ENCODE measurements around the gene RAB40C.

The RAB40C gene

DNA sequence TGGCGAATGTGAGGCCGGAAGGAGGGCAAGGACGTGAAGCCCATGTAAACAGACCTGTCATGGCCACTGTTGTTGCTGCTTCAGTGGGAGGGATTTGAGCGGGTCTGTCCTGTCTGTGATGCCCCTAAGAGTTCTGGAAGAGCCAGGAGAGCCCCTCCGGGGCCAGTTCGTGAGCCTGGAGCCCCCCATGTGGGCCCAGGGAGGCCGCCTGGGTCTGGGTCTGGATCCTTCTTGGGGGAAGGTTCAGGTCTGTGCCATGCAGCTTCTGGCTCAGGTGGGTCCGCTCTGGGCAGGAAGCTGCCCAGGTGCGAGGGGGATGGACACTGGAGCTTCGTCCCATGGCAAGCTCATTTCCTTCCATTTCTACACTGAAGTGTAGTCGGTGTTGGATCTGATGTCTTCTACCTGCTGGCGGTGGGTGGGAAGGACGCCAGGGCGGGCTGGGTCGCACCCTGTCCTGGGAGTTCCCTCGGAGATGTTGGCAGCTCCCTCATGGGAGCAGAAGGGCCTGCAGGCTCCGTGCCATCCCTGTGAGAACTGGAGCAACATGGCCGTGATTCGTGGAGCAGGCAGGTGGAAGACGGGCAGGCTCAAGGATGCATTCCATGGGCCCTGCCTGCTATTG is 29.7 kb downstream of the RAB40C start:
- no peak for DNase-seq

DNA sequence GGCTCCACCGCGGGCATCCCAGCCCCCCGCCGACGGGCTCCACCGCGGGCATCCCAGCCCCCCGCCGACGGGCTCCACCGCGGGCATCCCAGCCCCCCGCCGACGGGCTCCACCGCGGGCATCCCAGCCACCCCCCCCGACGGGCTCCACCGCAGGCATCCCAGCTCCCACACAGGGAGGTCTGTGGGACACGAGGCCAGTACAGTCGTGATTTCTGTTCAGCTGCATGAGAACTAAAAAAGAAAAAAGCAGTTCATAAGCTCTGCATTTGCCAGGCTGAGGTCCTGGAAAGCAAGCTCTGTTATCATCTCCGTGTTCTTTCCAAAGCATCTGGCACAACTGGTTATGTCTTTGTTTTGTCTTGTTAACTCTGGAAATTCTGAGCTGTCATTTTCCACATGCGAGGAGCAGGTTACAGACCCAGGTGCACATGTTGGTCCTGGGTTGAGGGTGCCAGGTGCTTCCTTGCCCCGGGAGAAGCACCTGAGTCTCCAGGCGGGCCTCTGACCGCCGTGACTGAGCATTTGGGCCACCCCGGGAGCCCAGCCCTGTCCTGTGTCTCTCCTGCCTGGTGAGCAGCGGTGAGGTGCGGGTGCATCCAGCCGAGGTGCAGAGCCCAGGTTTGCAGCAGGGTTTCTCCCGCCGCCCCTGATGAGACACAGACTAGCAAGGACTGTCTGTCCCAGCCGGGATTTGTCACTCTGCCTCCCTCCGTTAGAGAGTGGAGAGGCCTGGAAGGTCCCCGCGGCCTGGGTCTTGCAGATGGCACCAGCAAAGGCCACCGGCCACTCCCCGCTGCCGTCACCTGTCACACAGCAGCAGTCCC is 31.0 kb downstream of the RAB40C start:
- no peak for DNase-seq

DNA sequence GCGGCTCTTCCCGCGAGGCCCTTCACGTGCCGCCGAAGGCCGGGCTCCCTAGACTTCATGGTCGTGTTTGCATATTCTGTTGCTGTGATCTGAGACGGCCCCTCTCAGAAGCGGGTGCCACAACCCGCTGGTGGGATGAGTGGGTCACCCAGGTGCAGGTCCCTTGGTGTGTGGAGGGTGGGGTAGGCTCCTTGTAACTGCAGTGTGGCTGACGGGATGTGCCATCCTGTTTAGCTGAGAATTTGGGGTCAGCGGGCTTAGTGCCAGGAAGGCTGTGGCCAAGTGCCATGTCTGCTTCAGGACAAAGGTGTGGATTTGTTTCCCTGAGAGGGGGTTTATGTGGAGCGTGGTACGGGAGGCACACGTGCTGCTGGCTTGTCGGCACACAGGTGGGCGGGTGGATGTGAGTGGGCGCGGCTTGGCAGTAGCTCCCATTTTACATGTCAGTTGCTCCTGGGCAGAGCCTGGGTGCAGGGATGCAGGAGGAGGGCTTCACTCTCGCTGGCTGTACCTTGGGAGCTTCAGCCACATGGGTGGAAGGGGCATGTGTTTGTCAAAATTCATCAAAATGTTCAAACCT is 31.8 kb downstream of the RAB40C start:
- no peak for DNase-seq

DNA sequence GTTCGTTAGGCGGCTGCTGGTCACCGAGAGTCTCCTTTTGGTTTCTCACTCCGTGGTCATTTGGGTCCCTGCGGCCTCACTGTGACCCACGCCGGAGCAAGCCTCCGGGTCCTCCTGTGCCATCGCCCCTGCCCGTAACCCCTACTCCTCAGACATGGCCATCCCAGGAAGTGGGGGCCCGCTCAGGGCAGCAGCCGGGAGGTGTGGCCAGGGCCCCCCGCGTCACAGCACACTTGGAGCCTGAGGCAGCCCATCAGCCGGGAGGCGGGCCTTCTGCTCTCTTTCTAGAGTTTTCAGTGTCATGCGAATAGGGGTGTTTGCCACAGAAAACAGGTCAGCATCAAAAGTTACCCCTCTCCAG is 33.0 kb downstream of the RAB40C start:
- no peak for DNase-seq

DNA sequence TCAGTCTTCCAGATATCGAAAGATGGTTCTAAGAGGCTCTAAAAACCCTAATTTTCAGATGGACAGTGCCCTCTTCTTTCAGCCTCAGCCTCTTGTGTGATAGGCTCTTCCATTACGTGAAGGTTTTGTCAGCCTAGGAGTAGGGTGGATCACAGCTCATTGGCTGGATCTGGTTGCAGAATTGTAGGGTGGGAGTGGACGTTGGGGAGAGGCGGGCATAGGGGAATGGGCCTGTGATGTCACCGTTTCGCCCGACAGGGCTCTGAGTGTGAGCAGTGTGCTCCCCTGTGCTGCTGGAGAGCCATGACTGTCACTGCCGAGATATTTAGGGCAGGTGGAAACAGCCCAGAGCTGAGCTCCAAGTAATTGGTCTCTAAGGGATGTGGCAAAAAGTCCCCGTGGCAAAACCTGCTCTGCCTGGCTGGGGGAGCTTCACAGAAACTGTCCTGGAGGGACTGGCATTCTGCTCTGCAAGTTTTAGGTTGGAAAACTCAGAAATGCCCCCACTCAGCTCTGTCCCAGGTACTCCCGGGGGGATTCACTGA is 34.7 kb downstream of the RAB40C start:
- no peak for DNase-seq

DNA sequence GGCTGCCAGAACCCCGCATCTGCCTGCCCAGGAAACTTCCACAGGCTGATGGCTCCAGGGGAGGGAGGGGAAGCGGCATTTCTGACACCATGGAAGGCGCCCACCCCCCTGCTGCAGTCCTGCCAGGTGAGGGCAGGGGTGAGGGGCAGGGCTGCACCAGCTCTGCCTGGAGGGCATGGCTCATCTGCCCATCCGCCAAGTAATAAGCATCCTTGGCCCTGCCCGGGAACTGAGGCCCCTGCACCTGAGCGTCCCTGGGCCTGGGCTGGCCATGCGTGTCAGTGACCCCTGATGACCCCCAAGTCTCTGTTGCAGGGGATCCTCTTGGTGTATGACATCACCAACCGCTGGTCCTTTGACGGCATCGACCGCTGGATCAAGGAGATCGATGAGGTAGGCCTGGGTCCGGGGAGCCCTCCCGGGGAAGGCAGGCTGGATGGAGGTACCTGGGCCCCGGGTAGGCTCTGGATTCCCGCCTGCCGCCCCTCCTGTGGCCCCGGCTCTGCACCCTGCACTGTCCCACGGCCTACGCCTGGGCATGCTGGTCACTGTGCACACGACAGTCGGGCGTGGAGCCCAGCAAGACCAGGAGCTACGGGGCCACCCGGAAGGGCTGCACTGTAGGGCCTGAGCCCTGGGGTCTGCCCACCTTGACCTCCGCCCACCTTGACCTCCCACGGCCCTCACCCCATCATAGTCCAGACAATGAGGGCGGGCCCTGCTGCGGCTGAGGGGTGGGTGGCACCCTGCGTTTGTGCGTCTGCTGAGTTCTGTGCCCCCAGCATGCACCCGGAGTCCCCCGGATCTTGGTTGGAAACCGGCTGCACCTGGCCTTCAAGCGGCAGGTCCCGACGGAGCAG is 35.5 kb downstream of the RAB40C start:
- DNase-seq: no peak

DNA sequence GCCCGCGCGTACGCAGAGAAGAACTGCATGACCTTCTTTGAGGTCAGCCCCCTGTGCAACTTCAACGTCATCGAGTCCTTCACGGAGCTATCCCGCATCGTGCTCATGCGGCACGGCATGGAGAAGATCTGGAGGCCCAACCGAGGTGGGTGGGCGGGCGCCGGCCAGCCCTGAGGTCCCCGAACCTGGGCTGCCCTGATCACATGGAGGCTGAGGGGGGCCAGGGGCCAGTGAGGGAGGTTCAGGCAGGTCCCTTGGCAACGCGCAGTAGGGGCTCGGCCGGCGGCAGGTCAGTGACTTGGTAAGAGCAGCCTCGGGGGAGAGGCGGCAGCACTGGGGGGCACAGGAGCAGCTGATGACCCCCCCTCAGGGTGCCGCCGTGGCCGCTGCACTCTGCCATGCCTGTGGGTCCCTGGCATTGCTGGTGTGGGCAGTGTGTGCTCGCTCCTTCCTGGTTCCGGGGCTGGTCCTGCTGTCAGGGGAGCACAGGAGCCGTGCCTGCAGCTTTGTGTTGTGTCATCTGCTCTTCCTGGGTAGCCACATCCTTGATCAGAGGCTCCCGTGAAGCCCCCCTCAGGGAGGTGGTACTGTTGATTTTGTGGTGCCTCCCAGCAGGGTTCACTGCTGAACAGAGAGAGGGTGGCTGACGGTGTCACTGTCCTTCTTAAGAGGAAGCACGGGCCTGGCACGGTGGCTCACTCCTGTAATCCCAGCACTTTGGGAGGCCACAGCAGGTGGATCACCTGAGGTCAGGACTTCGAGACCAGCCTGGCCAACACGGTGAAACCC is 36.3 kb downstream of the RAB40C start:
- no peak for DNase-seq

DNA sequence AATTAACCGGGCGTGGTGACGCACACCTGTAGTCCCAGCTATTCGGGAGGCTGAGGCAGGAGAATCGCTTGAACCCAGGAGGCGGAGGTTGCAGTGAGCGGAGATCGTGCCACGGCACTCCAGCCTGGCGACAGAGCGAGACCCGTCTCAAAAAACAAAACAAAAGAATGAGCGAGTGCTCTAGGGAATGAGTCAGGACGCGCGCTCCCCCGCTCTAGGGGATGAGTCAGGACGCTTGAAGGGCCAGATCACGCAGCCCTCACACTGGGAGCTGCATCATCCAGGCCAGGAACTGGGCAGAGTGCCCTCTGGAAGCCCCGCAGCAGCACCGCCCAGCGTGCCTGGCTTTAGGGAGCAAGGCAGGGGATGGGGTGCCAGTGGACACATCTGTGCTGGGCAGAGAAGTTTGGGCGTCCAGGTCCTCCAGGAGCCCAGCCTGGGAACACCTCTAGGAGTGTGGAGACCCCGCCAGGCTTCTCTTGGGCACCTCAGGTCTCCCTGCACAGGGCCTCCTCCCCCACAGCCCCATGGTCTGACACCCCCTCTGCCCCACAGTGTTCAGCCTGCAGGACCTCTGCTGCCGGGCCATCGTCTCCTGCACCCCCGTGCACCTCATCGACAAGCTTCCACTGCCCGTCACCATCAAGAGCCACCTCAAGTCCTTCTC is 37.1 kb downstream of the RAB40C start:
- DNase-seq: no peak

DNA sequence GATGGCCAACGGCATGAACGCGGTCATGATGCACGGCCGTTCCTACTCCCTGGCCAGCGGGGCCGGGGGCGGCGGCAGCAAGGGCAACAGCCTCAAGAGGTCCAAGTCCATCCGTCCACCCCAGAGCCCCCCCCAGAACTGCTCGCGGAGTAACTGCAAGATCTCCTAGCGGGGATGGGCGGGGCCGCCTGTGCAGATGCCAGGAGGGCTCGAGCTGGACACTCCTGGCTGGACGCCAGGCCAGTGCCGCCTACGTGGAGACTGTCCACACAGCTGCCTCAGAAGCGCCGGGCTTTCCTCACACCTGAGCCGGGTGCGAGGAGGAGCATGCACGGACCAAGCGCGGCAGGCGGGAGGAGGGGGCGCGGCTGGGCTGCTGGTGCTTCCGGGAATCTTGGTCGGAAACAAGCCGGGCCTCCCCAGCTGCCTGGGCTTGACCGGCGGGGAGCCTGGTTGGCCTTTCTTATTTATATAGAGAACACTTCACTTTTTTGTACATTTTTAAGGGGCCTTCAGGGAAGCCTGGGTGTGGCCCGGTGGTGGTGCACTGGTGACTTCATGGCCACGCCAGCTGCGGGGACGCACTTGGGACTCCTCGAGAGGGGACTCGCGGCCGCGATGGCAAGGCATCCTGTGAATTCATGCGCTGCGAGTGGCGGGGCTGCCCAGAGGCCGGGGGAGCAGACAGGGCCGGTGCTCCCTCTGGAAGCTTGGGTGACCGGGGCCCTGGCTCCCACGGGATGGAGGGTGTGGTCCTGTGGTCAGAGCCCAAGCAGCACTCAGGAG is 37.8 kb downstream of the RAB40C start:
- DNase-seq: no peak

DNA sequence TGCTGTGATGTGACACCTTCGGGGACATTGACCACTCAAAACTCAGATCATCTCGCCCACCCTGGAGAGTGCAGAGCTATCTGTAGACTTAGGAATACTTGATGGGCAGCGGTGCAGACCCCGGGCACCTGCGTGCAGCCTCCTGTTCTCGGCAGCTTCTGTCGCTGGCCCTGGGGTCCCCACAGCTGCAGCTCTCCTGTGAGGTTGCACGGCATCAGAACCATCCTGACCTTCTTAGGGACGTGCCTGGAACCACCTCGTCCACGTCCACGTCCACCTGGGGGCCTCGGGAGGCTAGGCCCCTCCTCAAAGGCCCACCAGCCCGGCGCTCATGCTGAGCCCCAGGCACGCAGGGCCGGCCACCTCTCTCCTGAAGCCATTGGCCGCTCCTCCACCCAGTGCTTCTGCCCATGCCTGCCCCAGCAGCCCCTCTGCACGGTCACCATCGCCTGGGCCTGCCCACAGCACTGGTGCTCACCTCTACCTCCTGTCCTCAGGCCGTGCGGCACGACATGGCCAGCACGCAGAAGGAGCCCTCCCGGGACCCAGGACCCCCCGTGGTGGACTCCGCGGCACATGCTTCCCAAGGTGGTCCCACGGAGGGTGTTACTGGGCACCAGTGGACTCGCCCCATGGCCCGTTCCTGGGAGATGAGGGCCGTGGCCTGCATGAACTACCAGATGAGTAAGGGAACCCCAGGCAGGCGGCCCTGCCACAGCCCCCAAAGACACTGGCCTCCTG is 38.6 kb downstream of the RAB40C start:
- no peak for DNase-seq

DNA sequence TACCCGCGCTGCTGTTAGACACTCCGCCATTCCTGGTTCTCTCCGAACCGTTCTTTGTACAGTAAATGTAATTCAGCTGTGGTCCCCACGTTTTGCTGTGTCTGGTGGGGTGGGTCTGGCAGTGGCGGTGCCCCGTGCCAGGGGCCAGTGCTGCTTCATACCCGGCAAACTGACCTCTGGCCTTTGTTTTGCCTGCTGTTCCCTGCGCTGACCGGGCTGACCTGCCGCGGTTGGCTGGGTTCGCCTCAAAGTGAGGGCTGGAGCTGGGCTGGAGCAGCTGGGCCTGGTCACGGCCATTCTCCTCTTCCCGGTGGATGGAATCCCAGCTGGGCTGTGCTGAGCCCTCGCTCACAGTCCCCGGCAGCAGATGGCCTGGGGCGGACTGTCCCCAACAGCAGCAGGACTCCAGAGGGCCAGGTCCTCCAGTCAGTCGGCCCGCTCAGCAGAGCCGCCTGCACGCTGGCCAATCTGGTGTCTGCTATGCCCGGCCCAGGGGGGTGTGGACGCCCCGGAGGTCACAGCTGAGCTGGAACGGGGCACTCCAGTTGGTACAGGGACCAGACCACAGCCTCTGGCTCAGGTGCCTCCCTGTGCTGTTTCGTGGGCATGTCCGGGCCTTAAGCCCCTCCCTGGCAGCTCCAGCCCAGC is 39.4 kb downstream of the RAB40C start:
- DNase-seq: no peak

DNA sequence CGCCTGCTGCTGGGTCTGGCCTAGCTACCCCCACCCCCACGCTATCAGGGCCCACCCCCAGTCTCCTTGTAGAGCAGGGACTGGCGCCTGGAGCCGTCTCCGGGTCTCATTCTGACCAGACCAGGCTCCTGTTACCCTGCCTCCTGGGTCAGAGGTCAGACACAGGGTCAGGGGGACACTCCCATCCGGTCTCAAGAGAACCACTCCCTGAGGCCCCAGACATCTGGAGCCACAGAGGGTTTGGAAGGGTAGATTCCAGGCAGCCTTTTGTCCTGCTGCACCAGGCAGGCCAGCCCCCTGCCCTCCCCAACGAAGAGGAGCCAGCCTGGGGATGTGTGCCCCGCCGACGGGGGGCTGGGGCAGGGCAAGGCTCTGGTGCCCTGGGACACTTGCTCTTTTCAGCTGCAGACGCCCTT is 40.0 kb downstream of the RAB40C start:
- DNase-seq: no peak

DNA sequence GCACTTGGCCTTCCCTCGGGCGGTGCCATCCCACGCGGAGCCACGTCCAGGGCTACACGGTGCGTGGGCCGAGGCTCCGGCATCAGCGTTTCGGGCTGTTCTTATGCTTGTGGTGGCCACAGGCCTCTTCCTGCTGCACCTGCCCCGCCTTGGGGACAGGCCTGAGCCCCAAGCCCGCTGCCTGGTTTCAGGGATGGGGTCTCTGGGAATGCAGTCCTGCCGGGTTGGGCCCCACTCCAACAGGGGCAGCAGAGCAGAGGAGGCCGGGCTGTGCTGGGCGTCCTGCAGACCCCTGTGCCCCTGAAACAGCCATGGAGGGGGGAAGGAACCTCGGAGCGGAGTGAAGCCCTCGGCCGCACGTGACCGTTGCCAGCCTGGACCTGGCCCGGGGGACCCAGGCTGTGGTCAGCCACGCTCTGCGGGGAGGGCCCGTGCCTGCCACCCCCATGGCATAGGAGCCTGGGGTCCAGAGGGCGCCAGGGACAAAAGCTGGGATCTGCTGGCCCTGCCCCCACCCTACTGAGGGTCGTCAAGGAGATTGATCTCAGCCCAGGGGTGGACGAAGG is 40.5 kb downstream of the RAB40C start:
- DNase-seq: no peak

DNA sequence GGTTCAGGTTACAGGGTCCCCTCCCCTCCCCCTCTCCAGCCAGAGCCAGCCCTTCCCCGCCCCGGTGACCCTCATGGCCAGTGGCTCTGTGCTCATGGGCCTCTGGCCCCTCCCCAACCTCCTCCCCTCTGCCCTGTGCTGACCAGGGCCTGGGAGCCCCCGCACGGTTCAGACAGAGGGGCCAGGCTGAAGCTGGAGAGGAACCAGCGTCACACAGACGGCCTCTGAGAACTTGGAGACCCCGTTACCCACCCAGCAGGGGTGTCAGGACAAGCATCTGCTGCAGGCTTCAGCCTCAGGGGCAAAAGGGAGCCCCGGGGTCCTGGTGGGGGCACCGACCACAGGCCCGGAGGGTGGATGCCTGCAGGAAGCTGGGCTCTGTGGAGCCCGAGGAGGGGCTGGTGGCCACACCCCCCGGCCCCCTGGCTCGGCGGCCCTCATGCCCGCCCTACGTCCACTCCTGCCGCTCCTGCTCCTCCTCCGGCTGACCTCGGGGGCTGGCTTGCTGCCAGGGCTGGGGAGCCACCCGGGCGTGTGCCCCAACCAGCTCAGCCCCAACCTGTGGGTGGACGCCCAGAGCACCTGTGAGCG is 41.0 kb downstream of the RAB40C start, which contains the start of gene WFIKKN1:
TSS of gene WFIKKN1 (plus strand) at position 171 of the 591 bp plus-strand sequence. CDS start at position 440, 269 bp downstream.
- DNase-seq: no peak

DNA sequence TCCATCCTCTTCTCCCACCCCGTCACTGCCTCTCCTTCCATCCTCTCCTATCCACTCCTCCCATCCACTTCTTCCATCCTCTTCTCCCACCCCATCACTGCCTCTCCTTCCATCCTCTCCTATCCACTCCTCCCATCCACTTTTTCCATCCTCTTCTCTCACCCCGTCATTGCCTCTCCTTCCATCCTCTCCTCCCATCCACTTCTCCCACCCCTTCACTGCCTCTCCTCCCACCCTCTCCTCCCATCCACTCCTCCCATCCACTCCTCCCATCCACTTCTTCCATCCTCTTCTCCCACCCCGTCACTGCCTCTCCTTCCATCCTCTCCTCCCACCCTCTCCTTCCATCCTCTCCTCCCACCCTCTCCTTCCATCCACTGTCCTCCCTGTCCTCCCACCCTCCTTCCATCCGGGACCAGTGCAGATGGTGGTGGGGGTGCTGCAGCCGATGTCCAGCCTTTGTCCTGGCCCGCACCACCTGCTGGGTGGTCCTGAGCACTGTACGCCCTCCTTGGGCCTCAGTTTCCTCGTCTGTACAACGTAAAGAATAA is 42.0 kb downstream of the RAB40C start:
- no peak for DNase-seq

DNA sequence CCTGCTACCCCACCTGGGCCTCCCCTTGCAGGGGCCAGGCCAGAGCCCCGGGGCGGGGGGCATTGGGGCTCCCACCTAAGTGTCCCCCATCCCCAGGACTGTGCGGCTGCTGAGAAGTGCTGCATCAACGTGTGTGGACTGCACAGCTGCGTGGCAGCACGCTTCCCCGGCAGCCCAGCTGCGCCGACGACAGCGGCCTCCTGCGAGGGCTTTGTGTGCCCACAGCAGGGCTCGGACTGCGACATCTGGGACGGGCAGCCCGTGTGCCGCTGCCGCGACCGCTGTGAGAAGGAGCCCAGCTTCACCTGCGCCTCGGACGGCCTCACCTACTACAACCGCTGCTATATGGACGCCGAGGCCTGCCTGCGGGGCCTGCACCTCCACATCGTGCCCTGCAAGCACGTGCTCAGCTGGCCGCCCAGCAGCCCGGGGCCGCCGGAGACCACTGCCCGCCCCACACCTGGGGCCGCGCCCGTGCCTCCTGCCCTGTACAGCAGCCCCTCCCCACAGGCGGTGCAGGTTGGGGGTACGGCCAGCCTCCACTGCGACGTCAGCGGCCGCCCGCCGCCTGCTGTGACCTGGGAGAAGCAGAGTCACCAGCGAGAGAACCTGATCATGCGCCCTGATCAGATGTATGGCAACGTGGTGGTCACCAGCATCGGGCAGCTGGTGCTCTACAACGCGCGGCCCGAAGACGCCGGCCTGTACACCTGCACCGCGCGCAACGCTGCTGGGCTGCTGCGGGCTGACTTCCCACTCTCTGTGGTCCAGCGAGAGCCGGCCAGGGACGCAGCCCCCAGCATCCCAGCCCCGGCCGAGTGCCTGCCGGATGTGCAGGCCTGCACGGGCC is 42.8 kb downstream of the RAB40C start:
- no peak for DNase-seq

DNA sequence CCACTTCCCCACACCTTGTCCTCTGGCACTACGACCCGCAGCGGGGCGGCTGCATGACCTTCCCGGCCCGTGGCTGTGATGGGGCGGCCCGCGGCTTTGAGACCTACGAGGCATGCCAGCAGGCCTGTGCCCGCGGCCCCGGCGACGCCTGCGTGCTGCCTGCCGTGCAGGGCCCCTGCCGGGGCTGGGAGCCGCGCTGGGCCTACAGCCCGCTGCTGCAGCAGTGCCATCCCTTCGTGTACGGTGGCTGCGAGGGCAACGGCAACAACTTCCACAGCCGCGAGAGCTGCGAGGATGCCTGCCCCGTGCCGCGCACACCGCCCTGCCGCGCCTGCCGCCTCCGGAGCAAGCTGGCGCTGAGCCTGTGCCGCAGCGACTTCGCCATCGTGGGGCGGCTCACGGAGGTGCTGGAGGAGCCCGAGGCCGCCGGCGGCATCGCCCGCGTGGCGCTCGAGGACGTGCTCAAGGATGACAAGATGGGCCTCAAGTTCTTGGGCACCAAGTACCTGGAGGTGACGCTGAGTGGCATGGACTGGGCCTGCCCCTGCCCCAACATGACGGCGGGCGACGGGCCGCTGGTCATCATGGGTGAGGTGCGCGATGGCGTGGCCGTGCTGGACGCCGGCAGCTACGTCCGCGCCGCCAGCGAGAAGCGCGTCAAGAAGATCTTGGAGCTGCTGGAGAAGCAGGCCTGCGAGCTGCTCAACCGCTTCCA is 43.6 kb downstream of the RAB40C start:
- no peak for DNase-seq
